Smooth muscle cell (in vitro differentiated cells): ENCODE data around the gene CLEC12A. TPM values are rescaled to one million over a fixed set of nuclear protein-coding genes. Genes with fewer than 3 reads are reported as not detected.
A peak's percentile ranks its signal among the peaks of the same experiment; 100 is the strongest.
"Not testable (repeated sequence)": the region's sequence is repeated elsewhere in the genome, so short reads cannot be mapped to it uniquely, and the experiment has no call there.

Experiments
- DNase-seq: peaks from one replicate; lab custom pipeline; 2025; ENCODE audit not compliant: unreplicated experiment; lab: John Stamatoyannopoulos, UW
- H2AFZ ChIP-seq: fragments of 200-600 bp; sonication (generic); 2 replicates; pipeline ENCODE4 v1.6.0; 2016; ENCODE audit warnings: antibody characterized with exemption, low read depth, mild to moderate bottlenecking
- H3F3A ChIP-seq: fragments of 200-600 bp; sonication (generic); 2 replicates; pipeline ENCODE4 v1.6.0; 2017; ENCODE audit warnings: antibody characterized with exemption, low read depth
- H3K27ac ChIP-seq: fragments of 200-600 bp; sonication (generic); 2 replicates; pipeline ENCODE4 v1.5.1; 2016; ENCODE audit warnings: low read depth, mild to moderate bottlenecking
- H3K27me3 ChIP-seq: fragments of 200-600 bp; sonication (generic); 2 replicates; pipeline ENCODE4 v1.6.1; 2016; ENCODE audit warnings: low read depth, mild to moderate bottlenecking
- H3K36me3 ChIP-seq: fragments of 200-600 bp; sonication (generic); 2 replicates; pipeline ENCODE4 v1.5.1; 2016; ENCODE audit warnings: low read depth
- H3K4me1 ChIP-seq: fragments of 200-600 bp; sonication (generic); 2 replicates; pipeline ENCODE4 v1.5.1; 2016; ENCODE audit warnings: low read depth
- H3K4me2 ChIP-seq: fragments of 200-600 bp; sonication (generic); 2 replicates; pipeline ENCODE4 v1.6.0; 2016; ENCODE audit warnings: mild to moderate bottlenecking
- H3K4me3 ChIP-seq: fragments of 200-600 bp; sonication (generic); 2 replicates; pipeline ENCODE4 v1.5.1; 2016; ENCODE audit warnings: mild to moderate bottlenecking
- H3K79me2 ChIP-seq: fragments of 200-600 bp; sonication (generic); 2 replicates; pipeline ENCODE4 v1.6.0; 2016; ENCODE audit warnings: low read depth, mild to moderate bottlenecking
- H3K9ac ChIP-seq: fragments of 200-600 bp; sonication (generic); 2 replicates; pipeline ENCODE4 v1.6.0; 2016; ENCODE audit warnings: low read depth
- H3K9me3 ChIP-seq: fragments of 200-600 bp; sonication (generic); replicated peaks from 2 replicates; pipeline ENCODE4 v1.5.1; 2016; ENCODE audit warnings: low read depth
- H4K20me1 ChIP-seq: fragments of 200-600 bp; sonication (generic); 2 replicates; pipeline ENCODE4 v1.6.0; 2016; ENCODE audit warnings: low read depth
- WGBS: methylation state at CpG from one replicate; pipeline ENCODE4 v1.1.7; 2016; ENCODE audit warnings: low lambda C conversion rate; 5-methylcytosine and 5-hydroxymethylcytosine counted together
- polyA plus RNA-seq: library from polyadenylated mRNA; unstranded; fragments of >200 nt; fragmentation: Nextera tagmentation; extraction: Ambion mirVana; gene quantifications from 2 replicates; pipeline ENCODE4 v1.2.1, GENCODE V29; 2016
- total RNA-seq: library from RNA; depleted of rRNA; stranded (reverse); fragments of >200 nt; gene quantifications from 2 replicates; pipeline ENCODE4 v1.2.3, GENCODE V29; 2014
- TF ChIP-seq, protein P1 (sequence below): fragments of 200-600 bp; sonication (generic); IDR thresholded peaks from 2 replicates; pipeline ENCODE4 v1.5.1; 2017; ENCODE audit warnings: borderline replicate concordance, mild to moderate bottlenecking, antibody characterized with exemption; ENCODE audit not compliant: insufficient read depth, poor library complexity, severe bottlenecking

The CLEC12A gene
- total and polyA plus RNA-seq, 2 experiments from 2014 or later = 0.40 to 1.2 TPM

DNA sequence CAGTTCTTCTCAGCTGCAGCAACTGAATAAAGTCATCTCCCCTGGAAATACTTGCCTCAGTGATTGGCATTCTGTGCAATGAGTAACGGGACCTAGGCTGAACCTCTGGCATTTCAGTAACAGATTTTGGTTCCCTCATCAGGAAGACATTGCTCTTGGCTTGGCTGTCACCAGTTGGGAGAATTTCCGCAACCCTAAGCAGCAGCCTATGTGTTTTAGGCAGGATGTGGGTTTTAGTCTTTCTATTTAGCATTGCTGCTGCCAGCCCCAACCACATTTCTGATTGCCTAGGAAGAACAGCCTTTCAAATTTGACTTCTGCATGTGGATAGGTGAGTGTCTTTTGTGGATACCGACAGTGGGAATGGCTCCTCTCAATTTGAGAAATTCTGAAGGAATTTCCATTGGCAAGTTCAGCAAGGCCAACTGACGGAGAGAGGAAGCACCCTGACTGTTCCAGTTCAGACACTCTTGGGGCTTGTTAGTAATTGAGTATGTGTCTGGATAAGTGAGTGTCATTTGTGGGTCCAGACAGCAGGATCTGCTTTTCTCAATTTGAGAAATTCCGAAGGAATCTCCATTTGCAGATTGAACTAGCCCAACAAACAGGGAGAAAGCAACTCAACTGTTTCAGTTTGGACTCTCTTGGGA, 20.1 kb upstream of the CLEC12A start:
- no peak overlapping the region for H3K4me2 ChIP-seq
- 91% methylated on average over 5 of the region's 5 CpGs for WGBS
- H3K4me3 ChIP-seq = no peak overlapping the region
- H3K9me3 ChIP-seq = no peaks in the 10 kb centered on the region
- no peak overlapping the region for H3K27ac ChIP-seq
- H3K36me3 ChIP-seq = no peaks in the 10 kb centered on the region
- no peak overlapping the region for H3K9ac ChIP-seq
- no peaks in the 10 kb centered on the region for H3K79me2 ChIP-seq
- TF ChIP-seq, protein P1, sequence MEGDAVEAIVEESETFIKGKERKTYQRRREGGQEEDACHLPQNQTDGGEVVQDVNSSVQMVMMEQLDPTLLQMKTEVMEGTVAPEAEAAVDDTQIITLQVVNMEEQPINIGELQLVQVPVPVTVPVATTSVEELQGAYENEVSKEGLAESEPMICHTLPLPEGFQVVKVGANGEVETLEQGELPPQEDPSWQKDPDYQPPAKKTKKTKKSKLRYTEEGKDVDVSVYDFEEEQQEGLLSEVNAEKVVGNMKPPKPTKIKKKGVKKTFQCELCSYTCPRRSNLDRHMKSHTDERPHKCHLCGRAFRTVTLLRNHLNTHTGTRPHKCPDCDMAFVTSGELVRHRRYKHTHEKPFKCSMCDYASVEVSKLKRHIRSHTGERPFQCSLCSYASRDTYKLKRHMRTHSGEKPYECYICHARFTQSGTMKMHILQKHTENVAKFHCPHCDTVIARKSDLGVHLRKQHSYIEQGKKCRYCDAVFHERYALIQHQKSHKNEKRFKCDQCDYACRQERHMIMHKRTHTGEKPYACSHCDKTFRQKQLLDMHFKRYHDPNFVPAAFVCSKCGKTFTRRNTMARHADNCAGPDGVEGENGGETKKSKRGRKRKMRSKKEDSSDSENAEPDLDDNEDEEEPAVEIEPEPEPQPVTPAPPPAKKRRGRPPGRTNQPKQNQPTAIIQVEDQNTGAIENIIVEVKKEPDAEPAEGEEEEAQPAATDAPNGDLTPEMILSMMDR = no peak
- H3K27me3 ChIP-seq = no peaks in the 10 kb centered on the region
- H4K20me1 ChIP-seq = no peaks in the 10 kb centered on the region
- no peaks in the 10 kb centered on the region for H3K4me1 ChIP-seq
- DNase-seq = no peak
- no peak overlapping the region for H2AFZ ChIP-seq
- H3F3A ChIP-seq = no peaks in the 10 kb centered on the region

DNA sequence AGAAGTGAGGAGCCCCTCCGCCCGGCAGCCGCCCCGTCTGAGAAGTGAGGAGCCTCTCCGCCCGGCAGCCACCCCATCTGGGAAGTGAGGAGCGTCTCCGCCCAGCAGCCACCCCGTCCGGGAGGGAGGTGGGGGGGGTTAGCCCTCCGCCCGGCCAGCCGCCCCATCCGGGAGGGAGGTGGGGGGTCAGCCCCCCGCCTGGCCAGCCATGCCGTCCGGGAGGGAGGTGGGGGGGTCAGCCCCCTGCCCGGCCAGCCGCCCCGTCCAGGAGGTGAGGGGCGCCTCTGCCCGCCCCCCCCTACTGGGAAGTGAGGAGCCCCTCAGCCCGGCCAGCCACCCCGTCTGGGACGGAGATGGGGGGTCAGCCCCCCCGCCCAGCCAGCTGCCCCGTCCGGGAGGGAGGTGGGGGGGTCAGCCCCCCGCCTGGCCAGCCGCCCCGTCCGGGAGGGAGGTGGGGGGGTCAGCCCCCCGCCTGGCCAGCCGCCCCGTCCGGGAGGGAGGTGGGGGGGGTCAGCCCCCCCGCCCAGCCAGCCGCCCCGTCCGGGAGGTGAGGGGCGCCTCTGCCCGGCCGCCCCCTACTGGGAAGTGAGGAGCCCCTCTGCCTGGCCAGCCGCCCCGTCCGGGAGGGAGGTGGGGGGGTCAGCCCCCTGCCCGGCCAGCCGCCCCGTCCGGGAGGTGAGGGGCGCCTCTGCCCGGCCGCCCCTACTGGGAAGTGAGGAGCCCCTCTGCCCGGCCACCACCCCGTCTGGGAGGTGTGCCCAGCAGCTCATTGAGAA, 18.1 kb upstream of the CLEC12A start:
- no CpG with 5 or more reads among the region's 55 CpGs for WGBS
- H3K36me3 ChIP-seq, H3K9ac ChIP-seq: not testable (repeated sequence)

DNA sequence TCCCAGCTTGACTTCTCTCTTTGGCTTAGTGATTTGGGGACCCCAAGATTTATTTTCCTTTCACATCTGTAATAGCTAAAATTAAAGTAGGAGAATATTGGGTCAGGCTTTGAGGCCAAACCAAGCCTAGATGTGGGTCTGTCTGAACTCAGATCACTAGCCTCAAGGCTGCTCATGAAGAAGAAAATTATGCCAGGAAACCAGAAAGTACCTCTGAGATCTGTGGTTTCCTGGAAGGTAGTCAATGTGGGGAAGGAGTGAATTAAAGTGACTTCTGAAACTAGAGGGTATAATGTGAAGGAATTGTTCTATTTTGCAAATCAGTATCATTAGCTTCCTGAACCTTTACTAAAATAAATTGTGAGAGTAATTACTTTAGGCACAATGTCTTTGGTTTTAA, 13.4 kb upstream of the CLEC12A start:
- no peaks in the 10 kb centered on the region for H3K9me3 ChIP-seq
- H3K9ac ChIP-seq = no peak overlapping the region
- no peaks in the 10 kb centered on the region for H3K79me2 ChIP-seq
- H3F3A ChIP-seq = peaks cover 4% of the 10 kb centered on the region
- no peak for DNase-seq
- peak overlapping the region; percentile 62 for H2AFZ ChIP-seq
- no peak overlapping the region for H3K4me3 ChIP-seq
- no peaks in the 10 kb centered on the region for H3K27me3 ChIP-seq
- no peaks in the 10 kb centered on the region for H4K20me1 ChIP-seq
- H3K4me1 ChIP-seq = no peaks in the 10 kb centered on the region
- TF ChIP-seq, protein P1 = no peak
- H3K4me2 ChIP-seq = no peak overlapping the region
- H3K27ac ChIP-seq = no peak overlapping the region
- H3K36me3 ChIP-seq = no peaks in the 10 kb centered on the region

More for the DNA sequence above, 18.1 kb upstream of the CLEC12A start:
- not testable (repeated sequence) for DNase-seq, H3K27me3 ChIP-seq, H2AFZ ChIP-seq, H3K4me3 ChIP-seq, H3K9me3 ChIP-seq, H3K4me2 ChIP-seq, H3K4me1 ChIP-seq, H4K20me1 ChIP-seq, H3K79me2 ChIP-seq, H3K27ac ChIP-seq, H3F3A ChIP-seq

DNA sequence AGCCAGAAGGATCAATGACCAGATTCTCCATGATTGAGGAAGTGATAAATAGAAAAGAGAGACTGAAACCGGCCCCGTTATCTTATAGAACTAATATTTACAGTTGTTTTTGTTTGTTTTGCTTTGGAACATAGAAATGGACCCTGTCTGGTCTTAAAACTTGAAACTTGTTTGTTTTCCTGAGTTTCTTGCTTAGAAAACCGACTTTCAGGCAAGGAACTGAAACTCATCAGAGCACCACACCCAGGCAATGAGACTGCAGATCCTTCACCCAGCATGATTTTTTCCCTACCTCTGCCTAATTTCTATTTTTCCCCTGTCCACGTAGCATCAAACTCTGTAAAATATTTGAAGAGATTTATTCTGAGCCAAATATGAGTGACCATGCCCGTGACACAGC, 10.6 kb upstream of the CLEC12A start:
- Histone ChIP-seq H3K27me3 (no peaks in the 10 kb centered on the region), H3K9ac (peak overlapping the region; percentile 39), H3K4me3 (no peak overlapping the region), H3K4me1 (no peaks in the 10 kb centered on the region), H3K4me2 (no peak overlapping the region), H2AFZ (peak overlapping the region; percentile 34), H3F3A (peaks cover 4% of the 10 kb centered on the region), H3K27ac (peak overlapping the region; percentile 78), H3K9me3 (no peaks in the 10 kb centered on the region), H4K20me1 (no peaks in the 10 kb centered on the region), H3K36me3 (no peaks in the 10 kb centered on the region), H3K79me2 (no peaks in the 10 kb centered on the region)
- TF ChIP-seq, protein P1 = no peak
- WGBS = 65% methylated on average over 5 of the region's 5 CpGs
- DNase-seq = no peak
